Neural crest cell (in vitro differentiated cells): ENCODE measurements around the gene ADGRL1. TPM values are rescaled to one million over a fixed set of nuclear protein-coding genes. Genes with fewer than 3 reads are reported as not detected.
A peak's percentile ranks its signal among the peaks of the same experiment; 100 is the strongest.

ENCODE experiments used
- DNase-seq: peaks from one replicate; pipeline ENCODE4 v3.0.0; 2021; ENCODE audit warnings: low read depth, mixed read lengths, low spot score
- H3K27ac Mint-ChIP-seq: one replicate; pipeline ENCODE4 v1.8.0; 2021; ENCODE audit warnings: mild to moderate bottlenecking, mixed read lengths; ENCODE audit not compliant: unreplicated experiment
- H3K27me3 Mint-ChIP-seq: 2 replicates; pipeline ENCODE4 v1.8.0; 2021; ENCODE audit warnings: low read depth, mild to moderate bottlenecking, mixed read lengths
- H3K36me3 Mint-ChIP-seq: 2 replicates; pipeline ENCODE4 v1.8.0; 2021; ENCODE audit warnings: low read depth, mild to moderate bottlenecking, mixed read lengths
- H3K4me1 Mint-ChIP-seq: 2 replicates; pipeline ENCODE4 v1.8.0; 2021; ENCODE audit warnings: mixed read lengths
- H3K4me3 Mint-ChIP-seq: one replicate; pipeline ENCODE4 v1.8.0; 2021; ENCODE audit warnings: mild to moderate bottlenecking, mixed read lengths
- H3K9me3 Mint-ChIP-seq: 2 replicates; pipeline ENCODE4 v1.8.0; 2021; ENCODE audit warnings: mixed read lengths
- total RNA-seq: library from RNA; stranded (reverse); gene quantifications from 2 replicates; pipeline ENCODE4 v1.2.1, GENCODE V29; 2021
- TF ChIP-seq, protein P1 (sequence below): fragments of 200-600 bp; sonication (generic); conservative IDR thresholded peaks from 2 replicates; pipeline ENCODE4 v1.5.0; 2021; ENCODE audit warnings: antibody characterized with exemption, mild to moderate bottlenecking

ADGRL1 gene
- total RNA-seq, 1 donor from 2014 or later = 34.6 TPM

- Mint-ChIP-seq H3K36me3 (peaks cover 3% of the 10 kb centered on the region), H3K27ac (no peak overlapping the region), H3K27me3 (no peaks in the 10 kb centered on the region), H3K4me1 (peaks cover 7% of the 10 kb centered on the region), H3K4me3 (no peak overlapping the region), H3K9me3 (no peaks in the 10 kb centered on the region)
- TF ChIP-seq, protein P1, sequence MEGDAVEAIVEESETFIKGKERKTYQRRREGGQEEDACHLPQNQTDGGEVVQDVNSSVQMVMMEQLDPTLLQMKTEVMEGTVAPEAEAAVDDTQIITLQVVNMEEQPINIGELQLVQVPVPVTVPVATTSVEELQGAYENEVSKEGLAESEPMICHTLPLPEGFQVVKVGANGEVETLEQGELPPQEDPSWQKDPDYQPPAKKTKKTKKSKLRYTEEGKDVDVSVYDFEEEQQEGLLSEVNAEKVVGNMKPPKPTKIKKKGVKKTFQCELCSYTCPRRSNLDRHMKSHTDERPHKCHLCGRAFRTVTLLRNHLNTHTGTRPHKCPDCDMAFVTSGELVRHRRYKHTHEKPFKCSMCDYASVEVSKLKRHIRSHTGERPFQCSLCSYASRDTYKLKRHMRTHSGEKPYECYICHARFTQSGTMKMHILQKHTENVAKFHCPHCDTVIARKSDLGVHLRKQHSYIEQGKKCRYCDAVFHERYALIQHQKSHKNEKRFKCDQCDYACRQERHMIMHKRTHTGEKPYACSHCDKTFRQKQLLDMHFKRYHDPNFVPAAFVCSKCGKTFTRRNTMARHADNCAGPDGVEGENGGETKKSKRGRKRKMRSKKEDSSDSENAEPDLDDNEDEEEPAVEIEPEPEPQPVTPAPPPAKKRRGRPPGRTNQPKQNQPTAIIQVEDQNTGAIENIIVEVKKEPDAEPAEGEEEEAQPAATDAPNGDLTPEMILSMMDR = no peak
- no peak for DNase-seq
Observed at GRCh38 chr19:14177496-14178074, 28.4 kb downstream of the ADGRL1 start.

DNA sequence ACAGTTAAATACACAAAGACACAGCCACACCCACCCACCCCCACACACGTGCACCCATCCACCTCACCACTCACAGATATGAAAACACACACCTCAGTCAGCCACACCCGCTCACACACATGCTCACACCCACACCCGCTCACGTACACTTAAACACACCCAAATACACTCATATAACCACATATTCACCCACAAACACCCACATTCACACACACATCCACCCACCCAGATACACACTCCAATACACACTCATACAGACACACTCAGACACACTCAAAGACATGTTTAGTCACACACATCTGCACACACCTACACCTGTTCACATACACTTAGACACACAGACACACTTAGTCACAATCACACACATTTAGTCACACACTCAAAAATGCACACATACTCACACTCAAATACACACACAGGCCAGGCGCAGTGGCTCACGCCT, 30.6 kb downstream of the ADGRL1 start:
- no peak overlapping the region for H3K4me3 Mint-ChIP-seq
- H3K36me3 Mint-ChIP-seq = peaks cover 15% of the 10 kb centered on the region
- H3K27ac Mint-ChIP-seq = no peak overlapping the region
- no peaks in the 10 kb centered on the region for H3K9me3 Mint-ChIP-seq
- TF ChIP-seq, protein P1 = no peak
- H3K27me3 Mint-ChIP-seq = no peaks in the 10 kb centered on the region
- H3K4me1 Mint-ChIP-seq = peaks cover 7% of the 10 kb centered on the region
- no peak for DNase-seq

DNA sequence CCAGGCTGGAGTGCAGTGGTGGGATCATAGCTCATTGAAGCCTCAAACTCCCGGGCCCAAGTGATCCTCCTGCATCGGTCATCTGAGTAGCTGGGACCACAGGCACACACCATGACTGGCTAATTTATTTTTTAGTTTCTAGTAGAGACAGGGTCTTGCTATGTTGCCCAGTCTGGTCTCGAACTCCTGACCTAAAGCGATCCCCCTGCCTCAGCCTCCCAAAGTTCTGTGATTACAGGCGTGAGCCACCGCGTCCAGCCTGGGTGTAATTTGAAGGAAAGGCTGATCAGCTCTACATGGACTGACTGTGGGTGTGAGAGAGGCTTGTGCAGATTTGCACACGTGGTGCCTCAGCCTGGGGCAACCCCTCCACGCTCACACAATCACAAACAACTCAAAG, 31.1 kb downstream of the ADGRL1 start:
- H3K36me3 Mint-ChIP-seq = peaks cover 19% of the 10 kb centered on the region
- H3K4me3 Mint-ChIP-seq = no peak overlapping the region

DNA sequence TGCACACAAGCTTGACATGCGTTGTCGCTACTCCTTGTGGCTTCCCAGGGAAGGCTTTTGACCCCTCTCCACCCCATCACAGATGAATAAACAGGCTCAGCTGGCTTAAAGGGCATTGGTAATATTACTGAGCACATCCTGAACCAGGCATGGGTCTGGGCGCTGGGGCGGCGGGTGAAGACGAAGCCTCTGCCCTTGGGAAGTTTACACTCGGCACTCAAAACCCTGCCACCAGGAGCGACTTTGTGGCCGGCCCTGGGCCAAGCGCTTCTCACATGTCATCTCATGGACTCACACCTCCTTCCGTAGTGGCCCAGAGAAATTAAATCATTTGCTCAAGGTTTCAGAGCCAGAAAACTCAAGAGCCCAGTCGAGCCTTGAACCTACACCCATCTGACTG, 37.0 kb downstream of the ADGRL1 start:
- no peak overlapping the region for H3K27ac Mint-ChIP-seq
- peaks cover 11% of the 10 kb centered on the region for H3K4me1 Mint-ChIP-seq
- no peak for DNase-seq
- no peak overlapping the region for H3K4me3 Mint-ChIP-seq
- TF ChIP-seq, protein P1 = no peak
- H3K36me3 Mint-ChIP-seq = peaks cover 17% of the 10 kb centered on the region
- H3K9me3 Mint-ChIP-seq = no peaks in the 10 kb centered on the region
- H3K27me3 Mint-ChIP-seq = no peaks in the 10 kb centered on the region

More for the DNA sequence above, 31.1 kb downstream of the ADGRL1 start:
- no peaks in the 10 kb centered on the region for H3K27me3 Mint-ChIP-seq
- TF ChIP-seq, protein P1 = no peak
- no peak overlapping the region for H3K27ac Mint-ChIP-seq
- H3K4me1 Mint-ChIP-seq = peaks cover 7% of the 10 kb centered on the region
- H3K9me3 Mint-ChIP-seq = no peaks in the 10 kb centered on the region
- no peak for DNase-seq

DNA sequence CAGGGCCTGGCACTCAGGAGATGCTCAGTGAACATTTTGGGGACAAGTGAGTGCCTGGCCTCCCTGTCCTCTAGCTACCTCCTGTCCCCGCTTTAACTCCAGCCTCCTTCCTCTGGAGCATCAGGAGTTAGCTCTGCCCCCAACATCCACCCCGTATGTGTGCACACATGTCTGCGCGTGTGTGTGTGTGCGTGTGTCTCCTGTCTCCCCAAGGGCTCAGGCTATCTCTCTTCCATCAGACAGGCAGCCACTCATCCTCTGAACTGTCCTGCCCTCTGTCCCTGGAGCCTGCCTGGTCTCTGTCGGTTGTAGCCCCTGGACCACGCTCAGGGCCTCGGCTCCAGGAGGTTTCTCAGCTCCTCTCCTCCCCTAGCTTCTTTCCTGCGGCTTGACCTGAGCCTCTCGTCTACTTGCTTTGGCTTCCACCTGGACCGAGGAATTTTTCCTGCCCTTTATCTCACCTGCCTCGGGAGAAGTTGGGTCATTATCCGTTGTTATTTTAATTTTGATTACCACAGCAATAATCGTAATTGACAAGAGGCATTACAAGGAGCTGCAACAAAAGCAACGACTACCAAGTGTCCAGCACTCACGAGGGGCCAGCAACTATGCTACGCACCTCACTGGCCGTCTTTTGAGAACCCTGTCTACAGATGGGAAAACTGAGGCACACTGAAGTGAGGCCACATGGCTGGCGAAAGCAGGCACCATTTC, 37.6 kb downstream of the ADGRL1 start:
- Mint-ChIP-seq H3K9me3 (no peaks in the 10 kb centered on the region), H3K4me3 (no peak overlapping the region), H3K27ac (peak overlapping the region; percentile 88), H3K4me1 (peaks cover 12% of the 10 kb centered on the region), H3K36me3 (peaks cover 16% of the 10 kb centered on the region), H3K27me3 (no peaks in the 10 kb centered on the region)
- DNase-seq = no peak
- TF ChIP-seq, protein P1 = no peak
